Measurements from ENCODE around the gene TRIM40.

TRIM40 gene

GRCh38 chr6:30129265-30130178, 6.4 kb upstream of the TRIM40 start:
- no peak for TF ChIP-seq TAF1 (IDR thresholded peaks at IDR 0.05; ENCODE audit: borderline replicate concordance, insufficient read depth, low read length)
- no peak for TF ChIP-seq REST (IDR thresholded peaks at IDR 0.05; ENCODE audit: insufficient read depth in 1 of 2, low read depth in 2 of 2, low read length in 2 of 2)
- TF ChIP-seq SIN3A (IDR thresholded peaks at IDR 0.05; ENCODE audit: borderline replicate concordance, insufficient read depth, low read length) = no peak
- no peak for TF ChIP-seq POLR2AphosphoS5 (IDR thresholded peaks at IDR 0.05; ENCODE audit: low read depth, low read length)
- TF ChIP-seq FOXP2 (optimal IDR thresholded peaks at IDR 0.05; ENCODE audit: borderline replicate concordance, extremely low read depth, extremely low read length, insufficient read depth) = no peak

- TF ChIP-seq POLR2AphosphoS5 (IDR thresholded peaks at IDR 0.05; ENCODE audit: low read depth, low read length) (no peak), SIN3A (IDR thresholded peaks at IDR 0.05; ENCODE audit: borderline replicate concordance, insufficient read depth, low read length) (no peak), REST (IDR thresholded peaks at IDR 0.05; ENCODE audit: insufficient read depth in 1 of 2, low read depth in 2 of 2, low read length in 2 of 2) (no peak), TAF1 (IDR thresholded peaks at IDR 0.05; ENCODE audit: borderline replicate concordance, insufficient read depth, low read length) (no peak), FOXP2 (optimal IDR thresholded peaks at IDR 0.05; ENCODE audit: borderline replicate concordance, extremely low read depth, extremely low read length, insufficient read depth) (no peak)
Observed at GRCh38 chr6:30130179-30130679, 5.7 kb upstream of the TRIM40 start.

- TF ChIP-seq SIN3A (IDR thresholded peaks at IDR 0.05; ENCODE audit: borderline replicate concordance, insufficient read depth, low read length) (peak; percentile 52; the same call in 1 of the 2 replicates), REST (IDR thresholded peaks at IDR 0.05; ENCODE audit: insufficient read depth in 1 of 2, low read depth in 2 of 2, low read length in 2 of 2) (no peak), POLR2AphosphoS5 (IDR thresholded peaks at IDR 0.05; ENCODE audit: low read depth, low read length) (no peak), FOXP2 (optimal IDR thresholded peaks at IDR 0.05; ENCODE audit: borderline replicate concordance, extremely low read depth, extremely low read length, insufficient read depth) (no peak)
Observed at GRCh38 chr6:30130887-30131862, 4.8 kb upstream of the TRIM40 start.

- TF ChIP-seq REST (IDR thresholded peaks at IDR 0.05; ENCODE audit: insufficient read depth in 1 of 2, low read depth in 2 of 2, low read length in 2 of 2) (no peak), FOXP2 (optimal IDR thresholded peaks at IDR 0.05; ENCODE audit: borderline replicate concordance, extremely low read depth, extremely low read length, insufficient read depth) (no peak), SIN3A (IDR thresholded peaks at IDR 0.05; ENCODE audit: borderline replicate concordance, insufficient read depth, low read length) (peak; percentile 56; the same call in 1 of the 2 replicates)
Observed at GRCh38 chr6:30131947-30132497, 3.9 kb upstream of the TRIM40 start.

Measured in PFSK-1 (cell line).